ENCODE results near the gene MSI2.

Gene MSI2

DNA sequence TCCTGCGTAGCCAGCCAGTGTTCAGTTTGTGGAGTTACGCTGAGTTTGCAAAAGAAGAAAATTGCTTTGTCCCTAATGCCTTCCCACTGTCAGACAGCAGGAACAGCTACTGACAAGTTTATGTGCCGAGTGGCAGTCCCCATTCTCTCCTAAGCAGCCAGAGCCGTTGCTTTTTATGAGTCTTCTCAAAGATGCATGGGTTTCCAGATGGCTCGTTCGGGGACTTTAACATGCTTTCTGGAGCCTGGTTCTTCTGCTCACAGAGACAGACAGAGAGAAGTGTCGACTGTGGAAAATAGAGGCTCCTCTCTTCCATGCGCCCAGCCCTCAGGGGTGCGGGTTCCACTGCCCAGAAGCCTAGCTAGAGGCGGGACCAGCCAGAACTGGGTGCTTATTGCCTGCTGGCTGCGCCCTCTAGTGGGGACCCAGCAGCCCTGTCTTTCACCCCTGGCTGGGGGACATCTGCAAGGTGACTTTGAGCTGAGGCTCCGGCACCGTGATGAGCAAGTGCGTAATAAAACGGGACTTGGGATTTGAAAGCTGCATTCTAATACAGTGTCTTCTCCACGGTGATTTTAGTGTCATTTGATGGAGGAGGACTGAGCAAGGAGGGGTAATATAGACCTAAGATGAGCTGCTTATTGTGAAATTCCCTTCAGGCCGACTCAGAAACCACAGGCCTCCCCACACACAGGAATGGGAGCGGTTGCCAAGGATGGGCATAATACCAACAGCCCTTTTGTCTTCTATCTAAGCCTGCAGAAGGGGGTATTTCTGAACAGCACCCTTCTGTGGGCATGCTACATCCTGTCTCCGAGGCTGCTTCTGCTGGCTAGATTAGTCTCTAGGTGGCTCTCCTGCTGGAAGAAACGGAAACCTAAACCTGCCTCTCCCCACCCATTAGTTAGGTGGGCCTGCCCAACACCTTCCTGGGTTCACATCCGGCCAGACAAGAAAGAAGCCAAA lies 415.6 kb downstream of the MSI2 start:
- TF ChIP-seq RAD21 (IDR thresholded peaks at IDR 0.05; ENCODE audit: low read depth) (peak; percentile 88), TAF1 (IDR thresholded peaks at IDR 0.05; ENCODE audit: low read depth) (no peak)

- TF ChIP-seq NFIC (IDR thresholded peaks at IDR 0.05) (no peak), TCF12 (IDR thresholded peaks at IDR 0.05; ENCODE audit: low read depth) (no peak), TEAD4 (IDR thresholded peaks at IDR 0.05) (no peak), EGR1 (IDR thresholded peaks at IDR 0.05) (no peak), CREB1 (IDR thresholded peaks at IDR 0.05; ENCODE audit: low read depth) (no peak), RAD21 (IDR thresholded peaks at IDR 0.05; ENCODE audit: low read depth) (no peak), USF1 (IDR thresholded peaks at IDR 0.05) (no peak), FOXM1 (IDR thresholded peaks at IDR 0.05; ENCODE audit: borderline replicate concordance, low read depth) (no peak), EP300 (IDR thresholded peaks at IDR 0.05; ENCODE audit: borderline replicate concordance) (no peak), ZBTB7A (IDR thresholded peaks at IDR 0.05; ENCODE audit: low read depth) (no peak), CEBPB (IDR thresholded peaks at IDR 0.05) (no peak)
- TF ChIP-seq, protein P1, sequence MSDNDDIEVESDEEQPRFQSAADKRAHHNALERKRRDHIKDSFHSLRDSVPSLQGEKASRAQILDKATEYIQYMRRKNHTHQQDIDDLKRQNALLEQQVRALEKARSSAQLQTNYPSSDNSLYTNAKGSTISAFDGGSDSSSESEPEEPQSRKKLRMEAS (IDR thresholded peaks at IDR 0.05), result no peak
Observed at GRCh38 chr17:57672971-57673370, 416.6 kb downstream of the MSI2 start.

GRCh38 chr17:57674894-57675293 lies 418.6 kb downstream of the MSI2 start:
- TF ChIP-seq FOXM1 (IDR thresholded peaks at IDR 0.05; ENCODE audit: borderline replicate concordance, low read depth), result no peak
- no peak for TF ChIP-seq TAF1 (IDR thresholded peaks at IDR 0.05; ENCODE audit: low read depth)
- TF ChIP-seq, protein P1 (IDR thresholded peaks at IDR 0.05), result no peak
- TF ChIP-seq EGR1 (IDR thresholded peaks at IDR 0.05), result no peak
- no peak for TF ChIP-seq TCF12 (IDR thresholded peaks at IDR 0.05; ENCODE audit: low read depth)
- TF ChIP-seq NFIC (IDR thresholded peaks at IDR 0.05), result no peak
- no peak for TF ChIP-seq CREB1 (IDR thresholded peaks at IDR 0.05; ENCODE audit: low read depth)
- TF ChIP-seq REST (IDR thresholded peaks at IDR 0.05; ENCODE audit: low read depth), result no peak

DNA sequence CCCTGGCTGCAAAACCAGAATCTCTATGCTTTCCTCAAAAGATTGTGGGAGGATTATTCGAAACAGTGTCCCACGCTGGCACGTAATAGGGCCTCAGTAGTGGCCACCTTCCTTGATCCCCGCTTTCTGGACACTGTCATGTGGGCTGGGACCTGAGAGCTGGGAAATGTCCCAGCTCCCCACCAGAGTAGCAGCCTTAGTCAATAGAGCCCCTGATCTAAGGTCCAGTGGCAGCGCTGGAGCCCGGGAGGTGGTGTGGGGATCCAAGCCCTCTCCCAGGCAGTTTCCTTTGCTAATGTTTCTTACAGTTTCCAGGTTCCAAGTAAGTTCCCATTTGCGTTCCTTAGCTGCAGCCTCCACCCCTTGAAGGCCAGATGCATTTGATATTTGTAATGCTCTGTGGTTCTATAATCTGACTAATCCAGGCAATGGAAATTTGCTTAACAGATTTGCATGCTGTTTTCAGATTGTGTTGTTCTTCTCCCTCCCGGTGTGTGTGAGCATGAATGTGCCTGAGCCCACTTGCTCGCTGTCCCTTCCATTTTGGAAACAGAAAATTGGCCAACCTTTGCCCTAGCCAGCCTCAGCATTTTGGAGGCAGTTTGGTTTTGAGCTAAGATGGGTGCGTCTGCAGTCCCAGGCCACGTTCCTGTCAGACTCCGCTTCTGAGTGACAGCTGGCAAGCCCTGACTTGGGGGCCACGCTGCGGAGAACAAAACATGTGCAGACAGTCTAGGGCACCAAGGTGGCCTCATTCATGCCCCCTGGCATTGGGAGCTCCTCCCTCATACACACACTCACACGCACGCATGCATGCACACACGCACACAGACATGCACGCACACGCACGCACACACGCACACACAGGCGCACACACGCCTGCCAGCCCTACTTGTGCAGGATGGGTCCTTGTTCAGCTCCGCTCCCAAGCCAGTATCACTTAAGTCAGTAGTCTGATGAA lies 419.4 kb downstream of the MSI2 start:
- TF ChIP-seq, protein P1 (IDR thresholded peaks at IDR 0.05), result no peak
- no peak for TF ChIP-seq NFIC (IDR thresholded peaks at IDR 0.05)
- TF ChIP-seq FOXM1 (IDR thresholded peaks at IDR 0.05; ENCODE audit: borderline replicate concordance, low read depth), result no peak
- no peak for TF ChIP-seq REST (IDR thresholded peaks at IDR 0.05; ENCODE audit: low read depth)
- no peak for TF ChIP-seq ZBTB7A (IDR thresholded peaks at IDR 0.05; ENCODE audit: low read depth)
- no peak for TF ChIP-seq USF1 (IDR thresholded peaks at IDR 0.05)
- TF ChIP-seq EP300 (IDR thresholded peaks at IDR 0.05; ENCODE audit: borderline replicate concordance), result no peak
- TF ChIP-seq CREB1 (IDR thresholded peaks at IDR 0.05; ENCODE audit: low read depth), result no peak
- TF ChIP-seq YY1 (IDR thresholded peaks at IDR 0.05; ENCODE audit: low read depth), result no peak
- TF ChIP-seq RAD21 (IDR thresholded peaks at IDR 0.05; ENCODE audit: low read depth), result no peak
- TF ChIP-seq TEAD4 (IDR thresholded peaks at IDR 0.05), result no peak
- no peak for TF ChIP-seq CEBPB (IDR thresholded peaks at IDR 0.05)
- no peak for TF ChIP-seq TCF12 (IDR thresholded peaks at IDR 0.05; ENCODE audit: low read depth)
- TF ChIP-seq EGR1 (IDR thresholded peaks at IDR 0.05), result no peak
- no peak for TF ChIP-seq TAF1 (IDR thresholded peaks at IDR 0.05; ENCODE audit: low read depth)

DNA sequence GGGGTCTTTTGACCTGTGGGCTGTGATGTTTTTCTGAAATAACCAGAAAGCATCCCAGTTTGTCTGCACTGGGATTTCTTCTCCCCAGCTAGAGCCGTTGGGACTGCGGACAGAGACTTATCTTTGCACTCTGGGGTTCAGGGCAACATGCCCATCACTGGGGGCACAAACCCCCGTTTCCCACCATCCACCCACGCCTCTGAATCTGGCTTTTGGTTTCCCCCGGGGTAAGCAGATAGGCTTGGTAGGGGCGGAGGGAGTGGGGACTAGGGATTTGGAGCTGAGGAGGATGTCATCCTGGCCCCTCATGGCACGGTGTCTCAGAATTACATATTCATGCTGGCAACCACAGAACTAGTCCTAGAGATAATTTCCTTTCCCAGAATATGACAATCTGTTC lies 420.2 kb downstream of the MSI2 start:
- TF ChIP-seq TAF1 (IDR thresholded peaks at IDR 0.05; ENCODE audit: low read depth) (no peak), RAD21 (IDR thresholded peaks at IDR 0.05; ENCODE audit: low read depth) (no peak), CREB1 (IDR thresholded peaks at IDR 0.05; ENCODE audit: low read depth) (no peak), CEBPB (IDR thresholded peaks at IDR 0.05) (no peak), REST (IDR thresholded peaks at IDR 0.05; ENCODE audit: low read depth) (no peak), YY1 (IDR thresholded peaks at IDR 0.05; ENCODE audit: low read depth) (no peak), TCF12 (IDR thresholded peaks at IDR 0.05; ENCODE audit: low read depth) (no peak), NFIC (IDR thresholded peaks at IDR 0.05) (no peak), FOXM1 (IDR thresholded peaks at IDR 0.05; ENCODE audit: borderline replicate concordance, low read depth) (no peak), EP300 (IDR thresholded peaks at IDR 0.05; ENCODE audit: borderline replicate concordance) (no peak)

Measured in Ishikawa (cell line).